SK-MEL-5 (cell line): ENCODE data around the gene IFT81. TPM values are rescaled to one million over a fixed set of nuclear protein-coding genes. Genes with fewer than 3 reads are reported as not detected.
"Not testable (repeated sequence)": the region's sequence is repeated elsewhere in the genome, so short reads cannot be mapped to it uniquely, and the experiment has no call there.

Experiments used
- DNase-seq: peaks from one replicate; pipeline ENCODE4 v3.0.0-alpha.2; 2016; ENCODE audit warnings: low read depth, low spot score
- in situ Hi-C: cut with HindIII; loops from 2 replicates; pipeline ENCODE4 v1.10.0; 2016; ENCODE audit warnings: low sequenced_read_pairs, high pct_unique_total_duplicates, low pct_unique_long_range_greater_than_20kb
- polyA plus RNA-seq, 2 experiments: library from polyadenylated mRNA; depleted of rRNA; stranded (reverse); fragments of >200 nt; gene quantifications; 2 replicates each; pipeline ENCODE4 v1.2.3, GENCODE V29; 2015
- total RNA-seq: library from RNA; depleted of rRNA; stranded (reverse); fragments of >200 nt; shearing (Covaris generic); gene quantifications from 2 replicates; pipeline ENCODE4 v1.2.3, GENCODE V29; 2014; rRNA removed

IFT81 gene, protein sequence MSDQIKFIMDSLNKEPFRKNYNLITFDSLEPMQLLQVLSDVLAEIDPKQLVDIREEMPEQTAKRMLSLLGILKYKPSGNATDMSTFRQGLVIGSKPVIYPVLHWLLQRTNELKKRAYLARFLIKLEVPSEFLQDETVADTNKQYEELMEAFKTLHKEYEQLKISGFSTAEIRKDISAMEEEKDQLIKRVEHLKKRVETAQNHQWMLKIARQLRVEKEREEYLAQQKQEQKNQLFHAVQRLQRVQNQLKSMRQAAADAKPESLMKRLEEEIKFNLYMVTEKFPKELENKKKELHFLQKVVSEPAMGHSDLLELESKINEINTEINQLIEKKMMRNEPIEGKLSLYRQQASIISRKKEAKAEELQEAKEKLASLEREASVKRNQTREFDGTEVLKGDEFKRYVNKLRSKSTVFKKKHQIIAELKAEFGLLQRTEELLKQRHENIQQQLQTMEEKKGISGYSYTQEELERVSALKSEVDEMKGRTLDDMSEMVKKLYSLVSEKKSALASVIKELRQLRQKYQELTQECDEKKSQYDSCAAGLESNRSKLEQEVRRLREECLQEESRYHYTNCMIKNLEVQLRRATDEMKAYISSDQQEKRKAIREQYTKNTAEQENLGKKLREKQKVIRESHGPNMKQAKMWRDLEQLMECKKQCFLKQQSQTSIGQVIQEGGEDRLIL
- 74.7 and 77.1 TPM in 2 replicates for total RNA-seq
- polyA plus RNA-seq (2015; cell fraction: cytosol; rRNA removed): 65.9 and 80.2 TPM in 2 replicates
- 175 and 204 TPM in 2 replicates for polyA plus RNA-seq (2015; cell fraction: nucleus; rRNA removed)

DNA sequence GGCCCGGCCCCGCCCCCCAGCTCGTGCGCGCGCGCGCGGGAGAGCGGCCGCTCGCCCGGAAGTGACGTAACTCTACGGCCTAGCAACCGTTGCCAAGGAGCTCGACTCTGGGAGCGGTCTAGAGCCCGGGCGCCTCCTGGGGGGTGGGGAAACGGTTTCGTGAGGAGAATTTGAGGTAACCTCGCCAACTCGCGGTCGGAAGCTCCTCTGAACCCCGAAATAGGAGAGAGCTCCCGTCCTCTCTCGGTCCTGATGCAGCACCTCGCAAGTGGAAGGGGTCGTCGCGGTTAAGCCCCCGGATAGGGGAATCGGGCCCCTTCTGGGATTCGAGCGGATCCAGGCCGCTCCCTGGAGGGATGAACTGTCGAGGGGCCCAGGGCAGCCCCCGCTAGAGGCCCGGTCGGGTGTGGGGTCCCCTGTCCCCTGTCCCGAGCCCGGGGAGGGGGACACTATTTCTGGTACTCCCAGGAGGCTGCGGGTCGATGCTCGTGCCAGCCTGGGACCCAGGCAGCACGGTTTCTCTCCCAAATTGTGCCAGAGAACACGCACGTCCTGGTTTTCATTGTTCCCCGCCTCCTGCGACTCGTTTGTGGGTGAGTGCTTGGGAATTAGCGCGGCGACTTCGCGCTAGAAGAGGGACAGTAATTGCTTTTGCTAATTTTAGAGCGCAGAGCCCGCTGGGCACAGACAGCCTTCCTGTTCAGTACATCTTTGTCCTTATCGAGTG, at the start of gene IFT81:
Gene IFT81, plus strand, starts transcription at position 89 of the 727 bp plus-strand sequence. CDS start 3,024 bp downstream, outside the sequence.
- in situ Hi-C loops: no loop called here
- peak; percentile 95 for DNase-seq

DNA sequence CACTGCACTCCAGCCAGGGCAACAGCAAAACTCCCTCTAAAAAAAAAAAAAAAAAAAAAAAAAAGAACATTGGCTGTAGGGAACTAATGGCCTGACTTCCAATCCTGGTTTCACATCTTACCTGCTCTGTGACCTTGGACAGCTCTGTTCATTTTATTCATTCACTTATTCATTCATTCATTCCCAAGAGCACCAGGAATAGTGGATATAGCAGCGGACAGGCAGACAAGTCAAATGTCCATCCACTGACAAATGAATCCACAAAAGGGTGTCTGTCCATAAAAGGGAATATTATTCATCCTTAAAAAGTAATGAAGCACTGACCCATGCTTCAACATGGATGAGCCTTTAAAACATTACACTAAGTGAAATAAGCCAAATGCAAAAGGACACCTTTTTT, 48.3 kb upstream of the IFT81 start:
- DNase-seq: no peak
- in situ Hi-C loops: no loop called here

DNA sequence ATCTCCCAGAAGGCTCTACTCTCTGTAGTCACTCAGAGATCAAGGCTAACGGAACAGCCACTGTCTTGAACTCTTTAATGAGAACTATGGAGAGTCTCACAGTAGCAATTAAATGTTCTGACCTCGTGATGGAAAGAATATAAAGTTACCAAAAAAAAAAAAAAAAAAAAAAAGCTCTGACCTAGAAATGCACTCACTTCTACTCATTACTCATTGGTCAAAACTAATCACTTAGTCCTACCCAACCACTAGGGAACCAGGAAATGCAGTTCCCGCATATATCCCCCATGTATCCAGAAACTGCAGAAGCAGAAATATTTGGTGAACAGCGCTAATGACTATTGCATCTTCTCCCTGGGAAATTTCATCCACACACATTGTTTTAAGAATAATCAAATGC, 46.4 kb upstream of the IFT81 start:
- no peak for DNase-seq
- in situ Hi-C loops: no loop called here

DNA sequence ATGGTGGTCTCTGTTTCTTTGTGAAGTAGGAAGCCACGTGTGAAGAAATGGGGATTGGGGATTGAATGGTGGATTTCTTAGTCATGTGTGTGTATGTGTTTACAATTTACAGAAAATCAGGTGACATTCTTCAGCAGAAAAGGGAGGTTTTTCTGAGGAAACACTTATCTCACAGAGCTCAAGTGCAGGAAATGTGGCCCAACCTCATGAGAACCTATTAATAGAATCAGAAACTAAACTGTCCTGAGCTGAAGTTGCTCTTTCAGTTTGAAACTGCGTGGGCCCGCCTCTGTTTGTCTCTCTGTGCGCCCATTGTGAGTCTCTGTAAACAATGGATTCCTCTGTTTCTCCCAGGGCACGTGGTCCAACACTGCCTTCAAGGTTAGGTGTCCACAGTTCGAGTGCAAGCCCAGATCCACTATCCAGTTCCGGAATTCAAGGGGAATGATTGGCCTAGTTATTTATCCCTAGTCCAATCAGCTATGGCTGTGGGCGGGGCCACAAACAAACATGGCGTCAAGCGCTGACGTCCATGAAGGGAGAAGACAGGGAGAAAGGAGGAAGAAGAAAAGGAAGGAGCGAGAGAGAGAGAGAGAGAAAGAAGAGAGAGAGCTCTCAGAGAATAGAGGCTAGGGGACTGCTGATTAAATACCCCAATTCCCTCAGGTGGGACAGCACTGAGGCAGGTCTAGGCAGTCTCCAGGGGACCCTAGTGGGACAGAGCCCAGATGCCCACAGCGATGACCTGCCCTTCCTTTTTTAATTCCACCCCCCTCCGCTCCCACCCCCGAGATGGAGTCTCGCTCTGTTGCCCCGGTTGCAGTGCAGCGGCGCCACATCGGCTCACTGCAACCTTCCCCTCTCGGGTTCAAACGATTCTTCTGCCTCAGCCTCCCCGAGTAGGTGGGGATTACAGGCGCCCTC, 44.4 kb upstream of the IFT81 start:
- peak; percentile 100 for DNase-seq
- in situ Hi-C loops: no loop called here

DNA sequence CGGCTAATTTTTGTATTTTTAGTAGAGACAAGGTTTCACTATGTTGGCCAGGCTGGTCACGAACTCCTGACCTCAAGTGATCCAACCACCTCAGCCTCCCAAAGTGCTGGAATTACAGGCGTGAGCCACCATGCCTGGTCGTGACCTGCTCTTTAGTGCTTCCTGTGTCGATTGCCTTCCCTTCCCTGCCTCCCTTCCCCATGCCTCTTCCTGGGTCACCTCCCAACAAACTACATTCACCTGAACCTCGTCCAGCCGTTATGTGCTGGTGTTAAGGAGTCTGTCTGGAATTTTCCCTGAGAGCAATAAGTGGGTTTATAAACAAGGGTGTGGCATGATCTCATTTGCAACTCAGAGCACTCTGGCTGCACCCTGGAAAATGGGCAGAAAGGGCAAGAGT, 43.7 kb upstream of the IFT81 start:
- DNase-seq: no peak
- in situ Hi-C loops: no loop called here

DNA sequence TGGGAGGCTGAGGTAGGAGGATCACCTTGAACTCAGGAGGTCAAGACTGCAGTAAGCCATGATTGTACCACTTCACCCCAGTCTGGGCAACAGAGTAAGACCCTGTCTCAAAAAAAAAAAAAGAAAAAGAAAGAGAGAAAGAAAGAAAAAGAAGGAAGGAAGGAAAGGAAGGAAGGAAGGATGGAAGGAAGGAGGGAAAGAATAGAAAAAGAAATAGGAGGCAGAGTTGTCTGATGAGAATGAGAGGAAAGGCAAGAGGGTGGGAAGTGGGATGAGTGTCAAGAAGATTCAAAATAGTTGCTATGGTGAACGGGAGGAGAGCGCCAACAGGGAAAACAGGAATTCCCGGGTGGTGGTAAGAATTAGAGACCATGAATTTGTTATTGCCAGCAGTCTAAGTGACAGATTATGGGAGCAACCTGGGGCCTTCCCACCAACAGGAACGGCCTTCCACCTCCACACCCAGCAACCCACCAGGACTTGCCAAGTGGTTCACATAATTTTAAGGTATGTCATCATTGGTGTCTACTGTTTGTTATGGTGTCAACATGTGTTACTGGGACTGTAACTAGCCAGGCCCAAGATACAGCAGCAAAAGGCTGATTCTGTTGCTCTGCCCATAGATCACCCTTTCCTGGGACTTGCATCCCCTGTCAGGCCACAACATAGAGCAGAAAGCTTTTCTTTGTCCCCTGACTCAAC, 39.7 kb upstream of the IFT81 start:
- no peak for DNase-seq
- in situ Hi-C loops: no loop called here

DNA sequence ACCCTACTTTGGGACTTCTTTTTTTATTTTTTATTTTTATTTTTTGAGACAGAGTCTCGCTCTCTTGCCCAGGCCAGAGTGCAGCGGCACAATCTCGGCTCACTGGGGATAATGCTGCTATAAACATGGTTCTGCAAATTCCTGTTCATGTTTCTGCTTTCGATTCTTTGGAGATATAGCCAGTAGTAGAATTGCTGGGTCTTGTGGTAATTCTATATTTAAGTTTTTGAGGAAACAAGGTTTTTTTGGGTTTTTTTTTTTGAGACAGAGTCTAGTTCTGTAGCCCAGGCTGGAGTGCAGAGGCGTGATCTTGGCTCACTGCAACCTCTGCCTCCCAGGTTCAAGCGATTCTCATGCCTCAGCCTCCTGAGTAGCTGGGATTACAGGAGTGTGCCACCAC, 35.9 kb upstream of the IFT81 start:
- in situ Hi-C loops, DNase-seq: not testable (repeated sequence)

DNA sequence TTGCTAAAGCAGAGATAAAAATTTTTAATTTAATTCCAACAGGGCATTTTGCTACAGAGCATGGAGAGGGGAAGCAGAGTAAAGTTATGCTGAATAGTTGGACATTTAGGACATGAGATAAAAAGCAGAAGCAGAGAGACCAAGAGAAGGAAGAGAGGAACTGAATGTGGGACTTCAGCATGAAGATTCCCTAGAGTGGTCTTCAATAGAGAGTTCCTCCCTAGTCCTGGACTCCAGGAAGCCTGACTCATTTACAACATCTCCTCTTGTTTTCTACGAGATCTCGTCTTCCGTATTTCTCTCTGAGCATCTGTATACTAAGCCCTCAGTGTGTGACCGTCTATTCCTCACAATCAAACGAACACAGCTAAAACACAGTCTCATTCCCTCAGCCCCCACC, 35.2 kb upstream of the IFT81 start:
- DNase-seq: no peak
- in situ Hi-C loops: no loop called here

DNA sequence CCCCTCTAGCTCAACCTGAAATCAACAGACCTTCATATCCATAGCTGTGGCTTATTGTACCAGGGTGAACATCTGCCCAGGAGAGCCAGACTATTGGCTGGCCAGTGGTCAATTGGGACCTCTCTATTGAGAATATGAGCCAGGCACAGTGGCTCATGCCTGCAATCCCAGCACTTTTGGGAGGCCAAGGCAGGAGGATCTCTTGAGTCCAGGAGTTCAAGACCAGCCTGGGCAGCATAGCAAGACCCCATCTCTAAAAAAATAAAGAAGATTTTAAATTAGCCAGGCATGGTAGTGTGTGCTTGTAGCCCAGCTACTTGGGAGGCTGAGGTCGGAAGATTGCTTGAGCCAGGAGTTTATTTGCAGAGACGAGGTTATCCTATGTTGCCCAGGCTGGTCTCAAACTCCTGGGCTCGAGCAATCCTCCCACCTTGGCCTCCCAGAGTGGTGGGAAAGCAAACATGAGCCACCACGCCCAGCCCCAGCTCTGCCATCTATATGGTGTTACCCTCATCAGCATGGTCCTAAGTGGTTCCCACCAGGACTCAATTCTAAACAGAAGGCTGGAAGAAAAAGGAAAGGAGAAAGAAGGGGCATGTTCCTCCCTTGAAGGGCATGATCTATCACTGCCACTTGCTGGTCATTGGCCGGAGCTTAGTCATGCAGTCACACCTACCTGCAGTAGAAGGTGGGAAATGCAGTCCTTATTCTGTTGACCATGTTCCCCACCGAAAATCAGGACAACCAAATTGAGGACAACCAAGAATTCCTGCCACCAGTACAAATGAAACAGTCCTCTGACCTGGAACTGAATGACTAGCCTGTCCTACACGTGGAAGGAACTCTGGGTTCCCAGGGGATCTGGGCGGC, 33.7 kb upstream of the IFT81 start:
- DNase-seq: no peak
- in situ Hi-C loops: no loop called here

DNA sequence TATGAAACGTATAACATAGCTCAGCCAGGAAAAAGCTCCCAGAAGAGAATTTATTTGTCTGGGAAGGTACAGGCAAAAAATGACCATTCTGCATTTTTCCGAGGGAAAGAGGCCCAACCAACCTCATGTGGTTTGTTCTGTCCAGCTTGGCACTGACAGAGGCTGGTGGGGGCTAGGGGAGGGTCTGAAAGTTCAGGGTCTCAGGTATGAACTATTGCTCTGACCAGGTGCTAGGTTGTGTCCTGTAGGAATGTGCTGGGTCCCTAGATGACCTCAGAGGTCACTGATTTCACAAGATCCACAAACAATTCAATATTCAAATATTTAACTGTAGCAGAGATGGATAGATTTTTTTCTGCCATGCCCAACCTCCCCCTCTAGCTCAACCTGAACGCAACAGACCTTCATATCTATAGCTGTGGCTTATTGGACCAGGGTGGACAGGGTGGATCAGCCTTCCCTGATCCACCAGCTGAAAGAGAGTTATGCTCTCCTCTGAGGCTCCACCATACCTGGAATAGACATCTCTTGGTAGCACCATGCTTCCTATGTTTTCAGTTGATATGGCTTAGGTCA, 32.9 kb upstream of the IFT81 start:
- DNase-seq: no peak
- in situ Hi-C loops: no loop called here

DNA sequence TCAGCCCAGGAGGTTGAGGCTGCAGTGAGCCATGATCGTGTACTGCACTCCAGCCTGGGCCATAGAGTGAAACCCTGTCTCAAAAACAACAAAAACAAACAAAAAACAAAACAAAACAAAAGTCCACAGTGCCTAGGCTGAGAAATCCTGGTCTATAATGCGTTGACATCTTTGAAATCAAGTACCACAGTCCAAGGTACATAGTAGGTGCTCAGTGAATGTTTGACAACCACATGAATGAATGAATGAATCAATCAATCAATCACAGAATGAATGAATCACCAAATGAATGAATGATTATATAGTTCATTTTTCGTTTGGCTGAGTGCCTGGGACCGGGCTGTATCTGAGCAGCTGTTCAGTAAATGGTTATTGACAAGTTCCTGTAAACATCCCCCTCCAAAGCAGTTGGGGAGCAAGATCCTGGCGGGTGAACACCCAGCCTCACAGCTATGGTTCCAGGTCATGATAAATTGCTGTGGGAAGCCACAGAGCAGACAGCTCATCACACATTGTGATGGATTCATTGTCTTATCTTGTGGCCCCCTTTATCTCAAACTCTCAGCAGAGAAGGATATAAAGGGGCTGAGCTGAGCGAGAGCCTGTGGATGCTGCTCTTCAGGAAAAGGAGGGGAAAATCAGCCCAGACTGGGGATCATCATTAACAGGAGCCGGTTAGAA, 30.4 kb upstream of the IFT81 start:
- in situ Hi-C loops: no loop called here

DNA sequence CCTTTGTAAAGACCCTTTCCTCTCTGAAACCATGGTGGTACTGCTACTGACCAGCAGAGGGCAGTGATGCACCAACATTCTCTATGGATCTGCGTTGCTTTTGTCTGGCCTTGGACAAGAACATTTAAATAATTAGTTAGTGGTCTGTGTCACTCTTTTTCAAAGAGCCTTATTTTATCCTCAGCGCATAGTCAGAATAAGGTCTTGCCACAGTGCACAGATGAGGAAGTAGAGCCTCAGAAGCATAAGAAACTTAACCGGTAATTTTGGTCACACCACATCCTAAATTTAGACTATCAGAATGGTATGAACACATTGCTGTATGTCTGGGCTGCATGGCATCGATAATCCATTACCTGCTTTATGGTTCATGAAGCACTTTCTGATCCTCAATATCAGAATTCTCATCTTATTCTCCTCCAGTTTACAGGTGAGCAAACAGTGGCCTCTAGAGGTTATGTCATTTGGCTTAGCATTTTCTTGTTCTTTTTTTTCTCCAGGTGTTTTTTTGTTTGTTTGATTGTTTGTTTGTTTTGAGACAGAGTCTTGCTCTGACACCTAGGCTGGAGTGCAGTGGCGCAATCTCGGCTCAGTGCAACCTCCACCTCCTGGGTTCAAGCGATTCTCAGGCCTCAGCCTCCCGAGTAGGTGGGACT, 23.7 kb upstream of the IFT81 start:
- peak; percentile 87 for DNase-seq
- in situ Hi-C loops: no loop called here

More for the DNA sequence above, 30.4 kb upstream of the IFT81 start:
- DNase-seq: no peak

DNA sequence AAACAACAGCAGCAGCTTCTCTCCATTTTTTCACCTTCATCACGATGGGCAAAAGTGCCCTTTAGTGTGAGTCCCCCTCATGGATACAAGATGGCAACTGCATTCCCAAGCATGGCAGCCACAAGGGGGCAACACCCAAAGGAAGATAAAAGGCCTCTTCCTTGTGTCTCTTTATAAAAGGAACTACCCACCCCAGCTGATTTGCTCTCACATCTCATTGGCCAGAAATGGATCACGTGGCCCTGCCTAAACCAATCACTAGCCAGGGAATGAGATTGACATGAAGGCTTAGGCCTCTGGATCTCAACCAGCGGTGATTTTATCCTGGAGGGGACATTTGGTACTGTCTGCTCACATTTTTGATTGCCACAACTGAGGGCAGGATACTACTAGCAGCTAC, 21.9 kb upstream of the IFT81 start:
- in situ Hi-C loops: no loop called here
- peak; percentile 86 for DNase-seq

DNA sequence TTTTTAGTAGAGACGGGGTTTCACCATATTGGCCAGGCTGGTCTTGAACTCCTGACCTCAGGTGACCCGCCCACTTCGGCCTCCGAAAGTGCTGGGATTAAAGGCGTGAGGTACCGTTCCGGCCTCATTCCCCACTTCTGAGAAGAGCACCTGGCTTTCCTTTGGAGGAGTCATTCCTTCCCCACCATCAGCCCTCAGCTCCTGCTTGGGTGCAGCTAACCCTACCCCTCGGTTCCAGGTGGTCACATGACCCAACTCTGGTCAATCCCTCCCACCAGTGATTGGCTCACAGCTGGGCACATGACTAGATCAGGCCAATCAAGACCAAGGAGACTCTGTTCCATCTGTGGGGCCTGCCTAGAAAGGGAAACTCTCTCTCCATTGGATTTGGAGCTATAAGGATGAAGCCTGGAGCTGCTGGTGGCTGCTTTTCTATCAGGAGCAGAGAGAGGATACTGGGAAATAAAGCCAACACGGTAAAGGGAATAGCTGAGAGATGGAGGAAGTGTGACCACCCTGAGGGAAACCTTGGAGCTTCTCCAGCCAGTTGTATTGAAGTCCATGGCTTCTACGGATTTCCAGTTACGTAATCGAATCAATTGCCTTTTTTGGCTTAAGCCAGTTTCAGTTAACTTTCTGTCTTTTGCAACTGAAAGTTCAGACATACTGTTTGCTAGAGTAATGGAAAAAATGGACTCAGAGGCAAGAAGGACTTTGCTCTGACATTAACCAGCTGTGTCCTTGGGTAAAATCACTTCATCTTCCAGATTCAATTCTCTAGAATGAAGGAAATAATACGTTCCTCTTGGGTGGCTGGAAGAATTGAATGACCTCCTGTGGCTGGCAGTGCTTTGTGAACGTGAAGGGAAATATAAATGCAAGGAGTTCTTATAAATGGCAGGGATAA, 19.7 kb upstream of the IFT81 start:
- no peak for DNase-seq
- in situ Hi-C loops: no loop called here
